ENCODE data around the gene ASTL.

DNA sequence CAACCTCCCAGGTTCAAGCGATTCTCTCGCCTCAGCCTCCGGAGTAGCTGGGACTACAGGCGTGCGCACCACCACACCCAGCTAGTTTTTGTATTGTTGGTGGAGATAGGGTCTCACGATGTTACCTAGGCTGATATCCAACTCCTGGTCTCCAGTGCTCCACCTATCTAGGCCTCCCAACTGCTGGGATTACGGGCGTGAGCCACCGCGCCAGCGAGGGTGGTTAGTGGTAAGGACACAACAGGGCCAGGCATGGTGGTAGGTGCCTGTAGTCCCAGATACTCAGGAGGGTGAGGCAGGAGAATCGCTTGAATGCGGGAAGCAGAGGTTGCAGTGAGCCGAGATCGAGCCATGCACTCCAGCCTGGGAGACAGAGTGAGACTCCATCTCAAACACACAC, 33.5 kb upstream of the ASTL start:
- TF ChIP-seq, protein P1, sequence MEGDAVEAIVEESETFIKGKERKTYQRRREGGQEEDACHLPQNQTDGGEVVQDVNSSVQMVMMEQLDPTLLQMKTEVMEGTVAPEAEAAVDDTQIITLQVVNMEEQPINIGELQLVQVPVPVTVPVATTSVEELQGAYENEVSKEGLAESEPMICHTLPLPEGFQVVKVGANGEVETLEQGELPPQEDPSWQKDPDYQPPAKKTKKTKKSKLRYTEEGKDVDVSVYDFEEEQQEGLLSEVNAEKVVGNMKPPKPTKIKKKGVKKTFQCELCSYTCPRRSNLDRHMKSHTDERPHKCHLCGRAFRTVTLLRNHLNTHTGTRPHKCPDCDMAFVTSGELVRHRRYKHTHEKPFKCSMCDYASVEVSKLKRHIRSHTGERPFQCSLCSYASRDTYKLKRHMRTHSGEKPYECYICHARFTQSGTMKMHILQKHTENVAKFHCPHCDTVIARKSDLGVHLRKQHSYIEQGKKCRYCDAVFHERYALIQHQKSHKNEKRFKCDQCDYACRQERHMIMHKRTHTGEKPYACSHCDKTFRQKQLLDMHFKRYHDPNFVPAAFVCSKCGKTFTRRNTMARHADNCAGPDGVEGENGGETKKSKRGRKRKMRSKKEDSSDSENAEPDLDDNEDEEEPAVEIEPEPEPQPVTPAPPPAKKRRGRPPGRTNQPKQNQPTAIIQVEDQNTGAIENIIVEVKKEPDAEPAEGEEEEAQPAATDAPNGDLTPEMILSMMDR (IDR thresholded peaks at IDR 0.05) = no peak
- TF ChIP-seq POLR2A (IDR thresholded peaks at IDR 0.05) = no peak

All from body of pancreas (tissue), 4 donors.